NOMO-1 treated with DMSO at 0.1 percent for 48 hours (cell line): Measurements from ENCODE around the gene DNAJC27.

Experiments used
- DNase-seq: peaks from one replicate; lab custom pipeline; 2025; ENCODE audit not compliant: unreplicated experiment; lab: John Stamatoyannopoulos, UW

The DNAJC27 gene

GRCh38 chr2:24970483-24971285, 1.1 kb downstream of the DNAJC27 start:
- DNase-seq = no peak

GRCh38 chr2:24969784-24970183, 2.0 kb downstream of the DNAJC27 start:
- no peak for DNase-seq

GRCh38 chr2:24961903-24962302, 9.9 kb downstream of the DNAJC27 start:
- no peak for DNase-seq

DNA sequence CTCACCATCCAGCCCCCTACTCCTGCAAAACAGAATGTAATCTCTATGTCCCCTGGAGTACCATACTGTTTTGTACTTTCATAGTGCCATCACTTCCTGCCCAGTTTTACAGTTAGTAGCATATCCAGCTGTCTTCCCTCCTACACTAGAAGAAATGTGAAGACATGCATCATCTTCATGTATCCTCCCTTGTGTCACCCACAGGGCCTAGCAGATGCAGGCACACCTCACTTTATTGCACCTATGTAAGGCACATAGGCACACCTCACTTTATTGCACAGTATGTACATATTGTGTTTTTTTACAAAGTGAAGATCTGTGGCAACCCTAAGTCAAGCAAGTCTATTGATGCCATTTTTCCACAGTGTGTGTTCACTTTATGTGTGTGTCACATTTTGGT, 12.0 kb downstream of the DNAJC27 start:
- DNase-seq = no peak

DNA sequence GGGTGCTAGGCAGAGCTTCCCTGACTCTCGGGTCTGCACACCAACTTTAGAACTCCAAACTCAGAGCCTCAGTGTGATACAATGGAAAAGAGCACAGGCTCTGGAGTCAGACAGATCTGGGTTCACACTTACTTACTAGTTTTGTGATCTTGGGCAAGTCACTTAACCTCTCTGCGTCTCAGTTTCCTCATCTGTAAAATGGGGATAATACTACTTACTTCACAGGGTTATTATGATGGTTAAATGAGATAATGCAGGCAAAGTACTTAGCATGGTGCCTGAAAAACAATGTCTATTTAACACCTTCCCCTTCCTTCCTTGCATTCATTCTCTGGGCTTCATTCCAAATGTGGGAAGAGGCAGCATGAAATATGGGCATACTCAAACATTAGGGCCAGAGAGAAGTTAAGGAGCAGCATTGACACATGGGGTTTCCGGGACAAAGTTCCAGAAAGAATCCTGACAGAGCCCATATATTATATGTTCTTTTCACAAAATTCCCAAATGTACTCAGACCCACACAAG, 13.3 kb downstream of the DNAJC27 start:
- no peak for DNase-seq

GRCh38 chr2:24957976-24958375, 13.8 kb downstream of the DNAJC27 start:
- no peak for DNase-seq

- no peak for DNase-seq
Measured at GRCh38 chr2:24957221-24957620, 14.5 kb downstream of the DNAJC27 start.

DNA sequence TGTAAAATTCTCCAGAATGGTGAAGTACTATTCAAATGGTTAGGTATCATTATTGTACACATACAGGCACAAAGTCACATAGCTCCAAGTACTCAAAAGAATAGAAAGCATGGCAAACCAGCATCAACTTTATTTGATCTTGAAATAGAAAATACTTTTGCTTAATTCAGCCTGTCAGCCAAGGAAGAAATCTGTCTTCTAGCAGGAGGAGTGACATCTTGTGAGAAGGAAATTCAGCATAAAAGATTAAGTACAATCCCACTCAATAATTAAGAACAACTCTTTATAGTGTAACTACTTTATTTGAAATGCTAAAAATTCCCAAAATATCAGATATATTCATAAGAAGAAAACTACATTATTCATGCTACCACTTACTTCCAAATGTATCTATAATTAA, 15.8 kb downstream of the DNAJC27 start:
- no peak for DNase-seq

DNA sequence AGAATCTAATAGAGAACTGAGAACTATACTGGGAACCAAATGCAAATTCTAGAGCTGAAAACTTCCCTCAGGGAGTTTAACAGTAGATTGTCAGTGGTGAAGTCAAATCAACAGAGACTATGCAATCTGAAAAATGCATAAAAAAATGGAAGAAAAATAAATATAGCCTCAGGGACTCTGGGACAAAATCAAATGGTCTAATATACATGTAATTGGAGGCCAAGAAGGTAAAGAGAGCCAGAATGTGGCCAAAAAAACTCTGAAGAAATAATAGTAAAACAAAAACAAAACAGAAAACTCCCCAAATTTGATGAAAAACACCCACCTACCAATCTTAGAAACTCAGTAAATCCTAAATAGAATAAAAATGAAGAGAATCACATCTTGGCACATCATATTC, 16.5 kb downstream of the DNAJC27 start:
- DNase-seq = no peak

DNA sequence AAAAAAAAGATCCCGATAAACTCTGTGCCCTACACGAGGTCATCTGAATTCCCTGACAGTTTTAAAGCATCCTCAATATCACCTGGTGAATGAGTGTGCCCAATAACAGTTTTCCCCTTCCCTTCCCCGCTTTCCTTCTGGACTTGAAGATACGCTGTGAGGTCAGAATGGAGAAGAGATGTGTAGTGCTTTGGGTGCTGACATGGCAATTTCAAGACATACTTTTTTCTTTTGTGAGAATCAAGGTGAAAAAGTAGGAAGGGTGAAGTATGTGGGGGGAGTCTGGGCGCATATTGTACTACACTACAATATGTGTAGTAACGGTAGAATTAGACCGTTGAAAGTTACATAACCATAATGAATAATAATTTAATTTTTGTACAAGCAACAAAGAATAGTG, 21.7 kb downstream of the DNAJC27 start:
- DNase-seq = no peak

GRCh38 chr2:24948506-24948905, 23.2 kb downstream of the DNAJC27 start:
- no peak for DNase-seq

GRCh38 chr2:24947561-24948157, 24.1 kb downstream of the DNAJC27 start:
- no peak for DNase-seq

GRCh38 chr2:24945907-24946306, 25.8 kb downstream of the DNAJC27 start:
- no peak for DNase-seq

DNA sequence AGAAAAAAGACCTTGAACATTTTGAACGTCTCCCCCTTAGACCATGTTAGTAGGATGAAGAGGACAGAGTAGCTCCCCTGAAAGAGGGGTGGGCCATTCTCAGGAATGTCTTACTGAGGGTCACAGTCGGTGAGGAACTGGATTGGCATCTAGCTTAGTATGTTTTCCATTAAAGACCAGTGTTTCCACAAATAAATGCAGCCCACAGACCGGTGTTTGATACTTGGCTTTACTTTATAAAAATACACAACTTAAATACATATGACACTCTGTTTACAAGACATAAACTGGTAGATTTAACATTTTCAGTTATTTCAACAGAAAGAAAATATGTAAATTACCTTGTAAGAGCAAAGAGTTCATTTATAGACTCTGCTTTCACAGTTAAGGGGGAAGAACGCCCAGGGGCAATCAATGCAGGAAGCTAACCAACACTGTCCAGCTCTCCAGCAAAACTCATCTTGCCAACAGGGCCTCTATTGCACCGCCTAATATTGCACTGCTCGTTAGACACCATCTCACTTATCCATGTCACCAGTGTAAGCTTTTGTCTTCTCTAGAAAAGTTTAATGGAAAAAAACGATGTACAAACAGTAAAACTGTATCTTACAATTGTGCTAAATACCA, 28.2 kb downstream of the DNAJC27 start:
- DNase-seq = no peak

- no peak for DNase-seq
Measured at GRCh38 chr2:24939353-24939752, 32.4 kb downstream of the DNAJC27 start.

DNA sequence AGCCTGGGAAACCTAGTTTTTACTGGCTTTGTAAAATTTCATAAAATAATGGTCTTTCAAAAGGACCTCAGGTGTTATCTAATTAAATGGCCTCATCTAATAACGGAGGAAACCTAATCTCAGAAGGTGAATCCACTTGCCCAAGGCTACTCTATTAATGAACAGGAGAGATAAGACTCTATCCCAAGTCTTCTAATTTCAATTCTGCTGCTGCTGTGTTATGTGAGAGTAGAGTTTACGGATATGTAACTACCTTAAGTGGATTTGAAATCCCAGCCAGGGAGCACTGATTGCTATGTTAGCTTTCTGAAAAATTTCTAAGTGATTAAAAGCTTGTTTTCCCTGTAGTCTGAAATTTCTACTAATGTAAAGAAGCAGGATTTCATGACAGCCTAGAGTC, 34.5 kb downstream of the DNAJC27 start:
- DNase-seq = no peak

DNA sequence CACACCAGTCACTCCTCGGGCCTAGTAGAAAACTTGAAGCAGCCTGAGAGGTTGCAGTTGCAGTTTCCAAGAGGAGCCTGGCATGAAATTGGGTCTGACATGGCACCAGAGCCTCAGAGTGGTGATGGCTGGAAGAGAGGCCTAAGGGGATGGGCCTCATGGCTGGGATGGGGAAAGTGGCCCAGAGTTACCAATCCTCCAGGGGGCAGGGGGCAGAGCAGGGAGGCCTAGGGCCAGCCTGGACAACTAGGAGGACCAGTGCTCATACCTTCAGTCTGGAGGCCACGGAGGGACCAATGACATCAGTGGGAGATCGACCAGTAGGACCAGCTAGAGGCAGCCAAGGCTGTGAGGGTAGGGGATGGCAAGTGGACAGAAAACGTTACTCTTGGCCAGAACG, 36.6 kb downstream of the DNAJC27 start:
- DNase-seq = no peak

- DNase-seq = no peak
Measured at GRCh38 chr2:24932715-24933114, 39.0 kb downstream of the DNAJC27 start.

- DNase-seq = peak; percentile 37
Measured at GRCh38 chr2:24930768-24931167, 41.0 kb downstream of the DNAJC27 start.

DNA sequence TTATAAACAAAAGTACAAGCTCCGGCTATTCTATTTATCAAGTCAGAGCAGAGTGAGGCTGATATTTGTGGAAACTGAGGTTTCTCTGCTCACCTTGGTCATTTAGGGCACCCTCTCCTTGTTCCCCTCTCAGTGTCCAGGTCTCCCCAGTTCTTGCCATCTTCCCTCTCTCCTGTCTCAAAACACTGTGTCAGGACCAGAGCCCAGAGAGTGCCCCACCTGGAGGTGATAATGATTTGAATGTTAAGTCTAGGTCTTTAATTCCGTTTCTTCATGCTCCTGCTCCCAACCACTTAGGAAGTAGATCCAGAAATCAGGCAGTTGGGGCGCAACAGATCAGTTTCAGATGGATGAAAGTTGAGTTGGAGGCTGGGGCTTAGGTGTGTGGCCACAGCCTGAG, 42.5 kb downstream of the DNAJC27 start:
- DNase-seq = no peak

- no peak for DNase-seq
Measured at GRCh38 chr2:24928036-24928435, 43.7 kb downstream of the DNAJC27 start.

DNA sequence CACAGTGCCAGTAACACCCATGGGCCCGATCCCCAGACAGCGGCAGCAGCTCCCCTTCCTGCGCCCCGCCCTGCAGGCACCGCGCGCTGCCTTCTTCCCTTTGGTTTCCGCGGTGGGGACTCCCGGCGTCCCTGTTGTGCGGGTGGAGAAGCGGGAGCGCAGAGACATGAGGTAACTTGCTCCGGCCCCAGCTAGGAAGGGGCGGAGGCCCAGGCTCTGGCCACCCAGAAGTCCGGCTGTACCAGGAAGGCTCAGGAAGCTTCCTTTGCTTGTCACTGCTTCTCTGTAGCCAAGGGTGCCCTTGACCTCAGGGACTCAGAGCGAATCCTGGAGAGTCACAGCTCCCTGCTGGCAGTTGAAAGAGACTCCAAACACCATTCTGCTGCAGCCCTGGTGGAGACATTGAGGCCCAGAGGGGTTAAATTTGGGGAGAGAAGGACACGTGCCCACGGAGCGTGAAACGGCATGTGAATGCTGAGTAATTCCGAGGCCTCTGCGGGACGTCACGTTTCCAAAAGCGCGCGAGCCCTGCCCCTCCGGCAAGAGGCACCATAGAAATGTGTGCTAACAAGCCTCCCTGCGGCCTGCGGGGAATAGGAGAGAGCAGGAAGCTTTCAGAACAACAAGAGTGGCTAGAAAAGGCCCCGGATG, 45.0 kb downstream of the DNAJC27 start:
- no peak for DNase-seq
